Hepatocyte (in vitro differentiated cells): ENCODE results near the gene EIF3D.
"Not testable (repeated sequence)": the region's sequence is repeated elsewhere in the genome, so short reads cannot be mapped to it uniquely, and the experiment has no call there.

Experiments used
- EZH2 ChIP-seq: fragments of 200-600 bp; sonication (generic); IDR thresholded peaks from 2 replicates; pipeline ENCODE4 v1.6.1; 2016; ENCODE audit warnings: antibody characterized with exemption, mild to moderate bottlenecking, borderline replicate concordance
- TF ChIP-seq, protein P1 (sequence below): fragments of 200-600 bp; sonication (generic); IDR thresholded peaks from 2 replicates; pipeline ENCODE4 v1.5.1; 2016; ENCODE audit warnings: antibody characterized with exemption, mild to moderate bottlenecking; ENCODE audit not compliant: poor library complexity

DNA sequence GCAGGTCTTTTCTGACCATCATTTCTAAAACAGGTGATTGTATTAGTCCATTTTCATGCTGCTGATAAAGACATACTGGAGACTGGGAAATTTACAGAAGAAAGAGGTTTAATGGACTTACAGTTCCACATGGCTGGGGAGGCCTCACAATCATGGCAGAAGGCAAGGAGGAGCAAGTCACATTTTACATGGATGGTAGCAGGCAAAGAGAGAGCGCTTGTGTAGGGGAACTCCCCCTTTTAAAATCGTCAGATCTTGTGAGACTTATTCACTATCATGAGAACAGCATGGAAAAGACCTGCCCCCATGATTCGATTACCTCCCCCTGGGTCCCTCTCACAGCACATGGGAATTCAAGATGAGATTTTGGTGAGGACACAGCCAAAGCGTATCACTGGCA is 4.4 kb upstream of the EIF3D start:
- TF ChIP-seq, protein P1, sequence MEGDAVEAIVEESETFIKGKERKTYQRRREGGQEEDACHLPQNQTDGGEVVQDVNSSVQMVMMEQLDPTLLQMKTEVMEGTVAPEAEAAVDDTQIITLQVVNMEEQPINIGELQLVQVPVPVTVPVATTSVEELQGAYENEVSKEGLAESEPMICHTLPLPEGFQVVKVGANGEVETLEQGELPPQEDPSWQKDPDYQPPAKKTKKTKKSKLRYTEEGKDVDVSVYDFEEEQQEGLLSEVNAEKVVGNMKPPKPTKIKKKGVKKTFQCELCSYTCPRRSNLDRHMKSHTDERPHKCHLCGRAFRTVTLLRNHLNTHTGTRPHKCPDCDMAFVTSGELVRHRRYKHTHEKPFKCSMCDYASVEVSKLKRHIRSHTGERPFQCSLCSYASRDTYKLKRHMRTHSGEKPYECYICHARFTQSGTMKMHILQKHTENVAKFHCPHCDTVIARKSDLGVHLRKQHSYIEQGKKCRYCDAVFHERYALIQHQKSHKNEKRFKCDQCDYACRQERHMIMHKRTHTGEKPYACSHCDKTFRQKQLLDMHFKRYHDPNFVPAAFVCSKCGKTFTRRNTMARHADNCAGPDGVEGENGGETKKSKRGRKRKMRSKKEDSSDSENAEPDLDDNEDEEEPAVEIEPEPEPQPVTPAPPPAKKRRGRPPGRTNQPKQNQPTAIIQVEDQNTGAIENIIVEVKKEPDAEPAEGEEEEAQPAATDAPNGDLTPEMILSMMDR, result not testable (repeated sequence)
- TF ChIP-seq EZH2, result not testable (repeated sequence)
